Caco-2 (cell line): Measurements from ENCODE around the gene PERCC1. TPM values are rescaled to one million over a fixed set of nuclear protein-coding genes. Genes with fewer than 3 reads are reported as not detected.
"Not testable (repeated sequence)": the region's sequence is repeated elsewhere in the genome, so short reads cannot be mapped to it uniquely, and the experiment has no call there.

Experiments
- BruUV-seq: library from RNA; stranded (reverse); fragments of 400-500 nt; replicated peaks from 2 replicates; lab custom pipeline; 2021; lab: Mats Ljungman, UMichigan
- CTCF ChIA-PET: fragments of 300-600 bp; sonication (Branson Sonifier 250); formaldehyde crosslinking; loops from one replicate; lab custom pipeline; 2022; ENCODE audit warnings: antibody characterized with exemption; lab: Charles Lee
- POLR2A ChIA-PET: fragments of 300-600 bp; sonication (Branson Sonifier 250); formaldehyde crosslinking; loops from one replicate; lab custom pipeline; 2022; ENCODE audit warnings: antibody characterized with exemption; lab: Charles Lee
- DNase-seq, 2 experiments: peaks; one replicate each; pipeline versions ENCODE4 v3.0.0 to v3.0.0-alpha.2; 2020 to 2022
- H3K27me3 ChIP-seq: replicated peaks from 2 replicates; pipeline ENCODE4 v1.6.0; 2011; ENCODE audit warnings: low read length; ENCODE audit not compliant: control insufficient read depth, insufficient read depth
- H3K36me3 ChIP-seq: 2 replicates; pipeline ENCODE4 v1.5.1; 2011; ENCODE audit warnings: low read length; ENCODE audit not compliant: control insufficient read depth, insufficient read depth
- H3K4me1 ChIP-seq: fragments of 250-450 bp; sonication (Bioruptor Pico); 2 replicates; pipeline ENCODE4 v1.5.1; 2020; ENCODE audit warnings: mild to moderate bottlenecking
- H3K4me3 ChIP-seq: 2 replicates; pipeline ENCODE4 v1.5.1; 2011; ENCODE audit warnings: low read depth, mild to moderate bottlenecking, control low read depth, low read length
- H3K9me3 ChIP-seq: fragments of 250-450 bp; sonication (Bioruptor Pico); 2 replicates; pipeline ENCODE4 v1.5.1; 2020; ENCODE audit warnings: mild to moderate bottlenecking, moderate library complexity
- H3K27ac Mint-ChIP-seq: one replicate; pipeline ENCODE4 v1.8.0; 2022; ENCODE audit warnings: mixed read lengths; ENCODE audit not compliant: unreplicated experiment
- H3K27me3 Mint-ChIP-seq: one replicate; pipeline ENCODE4 v1.8.0; 2022; ENCODE audit warnings: mixed read lengths; ENCODE audit not compliant: insufficient read depth, unreplicated experiment
- H3K36me3 Mint-ChIP-seq: one replicate; pipeline ENCODE4 v1.8.0; 2022; ENCODE audit warnings: mild to moderate bottlenecking, mixed read lengths; ENCODE audit not compliant: insufficient read depth, unreplicated experiment
- H3K4me1 Mint-ChIP-seq: one replicate; pipeline ENCODE4 v1.8.0; 2022; ENCODE audit warnings: low read depth, mixed read lengths; ENCODE audit not compliant: unreplicated experiment
- H3K4me3 Mint-ChIP-seq: one replicate; pipeline ENCODE4 v1.8.0; 2022; ENCODE audit warnings: mild to moderate bottlenecking, moderate library complexity, mixed read lengths; ENCODE audit not compliant: unreplicated experiment
- H3K9me3 Mint-ChIP-seq: one replicate; pipeline ENCODE4 v1.8.0; 2022; ENCODE audit warnings: mixed read lengths; ENCODE audit not compliant: unreplicated experiment
- intact Hi-C: fragments of 100-400 bp; cut with micrococcal nuclease; formaldehyde crosslinking; loops from one replicate; pipeline ENCODE4 v1.10.0; 2022; ENCODE audit not compliant: unreplicated experiment
- total RNA-seq: library from RNA; stranded (reverse); gene quantifications from 2 replicates; pipeline ENCODE4 v1.2.3, GENCODE V29; 2022
- TF ChIP-seq, protein P1 (sequence below), 2 experiments: fragments of 200-600 bp in 1 of 2; IDR thresholded peaks; 1 replicate in 1 of 2; 2 replicates in 1 of 2; pipeline versions ENCODE4 v1.5.1 to v1.8.0; 2011 to 2022; ENCODE audit warnings: antibody characterized with exemption in 1 of 2, control low read depth in 1 of 2, inconsistent platforms in 1 of 2, low read depth in 1 of 2, low read length in 1 of 2, mild to moderate bottlenecking in 1 of 2, moderate library complexity in 1 of 2; ENCODE audit not compliant: insufficient read depth in 1 of 2, severe bottlenecking in 1 of 2, unreplicated experiment in 1 of 2

The PERCC1 gene
- total RNA-seq, 1 experiment from 2014 or later: 2.1 TPM

- POLR2A ChIA-PET: no interaction called here
These were observed 6.7 kb downstream of the PERCC1 start for GRCh38 chr16:1437606-1438005.

GRCh38 chr16:1438229-1439057, 7.6 kb downstream of the PERCC1 start:
- TF ChIP-seq, protein P1, sequence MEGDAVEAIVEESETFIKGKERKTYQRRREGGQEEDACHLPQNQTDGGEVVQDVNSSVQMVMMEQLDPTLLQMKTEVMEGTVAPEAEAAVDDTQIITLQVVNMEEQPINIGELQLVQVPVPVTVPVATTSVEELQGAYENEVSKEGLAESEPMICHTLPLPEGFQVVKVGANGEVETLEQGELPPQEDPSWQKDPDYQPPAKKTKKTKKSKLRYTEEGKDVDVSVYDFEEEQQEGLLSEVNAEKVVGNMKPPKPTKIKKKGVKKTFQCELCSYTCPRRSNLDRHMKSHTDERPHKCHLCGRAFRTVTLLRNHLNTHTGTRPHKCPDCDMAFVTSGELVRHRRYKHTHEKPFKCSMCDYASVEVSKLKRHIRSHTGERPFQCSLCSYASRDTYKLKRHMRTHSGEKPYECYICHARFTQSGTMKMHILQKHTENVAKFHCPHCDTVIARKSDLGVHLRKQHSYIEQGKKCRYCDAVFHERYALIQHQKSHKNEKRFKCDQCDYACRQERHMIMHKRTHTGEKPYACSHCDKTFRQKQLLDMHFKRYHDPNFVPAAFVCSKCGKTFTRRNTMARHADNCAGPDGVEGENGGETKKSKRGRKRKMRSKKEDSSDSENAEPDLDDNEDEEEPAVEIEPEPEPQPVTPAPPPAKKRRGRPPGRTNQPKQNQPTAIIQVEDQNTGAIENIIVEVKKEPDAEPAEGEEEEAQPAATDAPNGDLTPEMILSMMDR (IDR thresholded peaks at IDR 0.05; ENCODE audit: insufficient read depth in 1 of 2, low read depth in 1 of 2, low read length in 1 of 2, severe bottlenecking in 1 of 2, unreplicated experiment in 1 of 2): no peak
- intact Hi-C loops: no loop called here
- no peak for DNase-seq
- Mint-ChIP-seq H3K36me3 (no peaks in the 10 kb centered on the region), H3K27ac (no peak overlapping the region), H3K4me3 (no peak overlapping the region), H3K27me3 (no peaks in the 10 kb centered on the region), H3K9me3 (no peaks in the 10 kb centered on the region), H3K4me1 (no peaks in the 10 kb centered on the region)
- Histone ChIP-seq H3K4me3 (no peak overlapping the region), H3K27me3 (no peaks in the 10 kb centered on the region), H3K4me1 (no peaks in the 10 kb centered on the region), H3K36me3 (no peaks in the 10 kb centered on the region), H3K9me3 (no peaks in the 10 kb centered on the region)
- no TSS peak for BruUV-seq
- ChIA-PET POLR2A (no interaction called here), CTCF (no interaction called here)

More at GRCh38 chr16:1437606-1438005, 6.7 kb downstream of the PERCC1 start:
- no peaks in the 10 kb centered on the region for H3K9me3 ChIP-seq
- Mint-ChIP-seq H3K4me3 (no peak overlapping the region), H3K27ac (no peak overlapping the region), H3K4me1 (no peaks in the 10 kb centered on the region), H3K27me3 (no peaks in the 10 kb centered on the region), H3K36me3 (no peaks in the 10 kb centered on the region), H3K9me3 (no peaks in the 10 kb centered on the region)
- DNase-seq: no peak
- intact Hi-C loops: no loop called here
- no peaks in the 10 kb centered on the region for H3K36me3 ChIP-seq
- no TSS peak for BruUV-seq
- CTCF ChIA-PET: no interaction called here
- no peaks in the 10 kb centered on the region for H3K27me3 ChIP-seq
- no peak overlapping the region for H3K4me3 ChIP-seq
- TF ChIP-seq, protein P1 (IDR thresholded peaks at IDR 0.05; ENCODE audit: insufficient read depth in 1 of 2, low read depth in 1 of 2, low read length in 1 of 2, severe bottlenecking in 1 of 2, unreplicated experiment in 1 of 2): no peak
- H3K4me1 ChIP-seq: no peaks in the 10 kb centered on the region

- Mint-ChIP-seq H3K4me3 (no peak overlapping the region), H3K27me3 (no peaks in the 10 kb centered on the region), H3K27ac (no peak overlapping the region), H3K4me1 (no peaks in the 10 kb centered on the region), H3K36me3 (no peaks in the 10 kb centered on the region), H3K9me3 (no peaks in the 10 kb centered on the region)
- ChIA-PET CTCF (no interaction called here), POLR2A (no interaction called here)
- intact Hi-C loops: no loop called here
- no peak for DNase-seq
- BruUV-seq: no TSS peak
- TF ChIP-seq, protein P1 (IDR thresholded peaks at IDR 0.05; ENCODE audit: insufficient read depth in 1 of 2, low read depth in 1 of 2, low read length in 1 of 2, severe bottlenecking in 1 of 2, unreplicated experiment in 1 of 2): no peak
- Histone ChIP-seq H3K4me1 (no peaks in the 10 kb centered on the region), H3K27me3 (no peaks in the 10 kb centered on the region), H3K9me3 (no peaks in the 10 kb centered on the region), H3K4me3 (no peak overlapping the region), H3K36me3 (no peaks in the 10 kb centered on the region)
These were observed 8.3 kb downstream of the PERCC1 start for GRCh38 chr16:1439058-1439698.

GRCh38 chr16:1439699-1440074, 8.8 kb downstream of the PERCC1 start:
- H3K9me3 ChIP-seq, intact Hi-C loops, DNase-seq, H3K27me3 ChIP-seq, H3K4me3 Mint-ChIP-seq, H3K36me3 Mint-ChIP-seq, BruUV-seq, H3K27ac Mint-ChIP-seq, H3K27me3 Mint-ChIP-seq, H3K4me3 ChIP-seq, H3K4me1 ChIP-seq, H3K4me1 Mint-ChIP-seq, CTCF ChIA-PET, H3K36me3 ChIP-seq, POLR2A ChIA-PET, H3K9me3 Mint-ChIP-seq: not testable (repeated sequence)
